ENCODE data around the gene LRRC37A3.
"Not testable (repeated sequence)": the region's sequence is repeated elsewhere in the genome, so short reads cannot be mapped to it uniquely, and the experiment has no call there.

- TF ChIP-seq HDGF (IDR thresholded peaks at IDR 0.05; ENCODE audit: borderline replicate concordance); NFRKB (IDR thresholded peaks at IDR 0.05); LEF1 (IDR thresholded peaks at IDR 0.05; ENCODE audit: borderline replicate concordance); FOXK2 (IDR thresholded peaks at IDR 0.05); CTBP1 (IDR thresholded peaks at IDR 0.05; ENCODE audit: borderline replicate concordance); BHLHE40 (IDR thresholded peaks at IDR 0.05; ENCODE audit: borderline replicate concordance); SP1 (IDR thresholded peaks at IDR 0.05); ZNF384 (IDR thresholded peaks at IDR 0.05); FOXM1 (IDR thresholded peaks at IDR 0.05; ENCODE audit: borderline replicate concordance): not testable (repeated sequence)
Measured at GRCh38 chr17:64847504-64848466, 71.5 kb downstream of the LRRC37A3 start.

Data from HEK293T (cell line).